Femur (tissue), 1 donor: ENCODE measurements around the gene SMOC2.
"Not testable (repeated sequence)": the region's sequence is repeated elsewhere in the genome, so short reads cannot be mapped to it uniquely, and the experiment has no call there.

ENCODE experiments used
- DNase-seq: peaks from one replicate; pipeline ENCODE4 v3.0.0-alpha.2; 2017

Gene SMOC2

GRCh38 chr6:168545428-168545827, 104.4 kb downstream of the SMOC2 start:
- DNase-seq, result no peak

GRCh38 chr6:168546151-168546550, 105.2 kb downstream of the SMOC2 start:
- DNase-seq, result no peak

GRCh38 chr6:168546730-168547129, 105.7 kb downstream of the SMOC2 start:
- DNase-seq, result no peak

GRCh38 chr6:168550326-168550725, 109.3 kb downstream of the SMOC2 start:
- DNase-seq, result no peak

- no peak for DNase-seq
Measured at GRCh38 chr6:168554472-168554871, 113.5 kb downstream of the SMOC2 start.

GRCh38 chr6:168554898-168555617, 114.1 kb downstream of the SMOC2 start:
- DNase-seq, result no peak

- DNase-seq, result no peak
Measured at GRCh38 chr6:168555618-168556273, 114.8 kb downstream of the SMOC2 start.

GRCh38 chr6:168557512-168557911, 116.5 kb downstream of the SMOC2 start:
- DNase-seq, result no peak

GRCh38 chr6:168558686-168559085, 117.7 kb downstream of the SMOC2 start:
- no peak for DNase-seq

- no peak for DNase-seq
Measured at GRCh38 chr6:168559574-168560098, 118.7 kb downstream of the SMOC2 start.

- no peak for DNase-seq
Measured at GRCh38 chr6:168560126-168560525, 119.1 kb downstream of the SMOC2 start.

GRCh38 chr6:168562576-168563151, 121.7 kb downstream of the SMOC2 start:
- no peak for DNase-seq

- no peak for DNase-seq
Measured at GRCh38 chr6:168563656-168564055, 122.7 kb downstream of the SMOC2 start.

GRCh38 chr6:168565112-168565511, 124.1 kb downstream of the SMOC2 start:
- no peak for DNase-seq

- DNase-seq, result no peak
Measured at GRCh38 chr6:168570211-168570610, 129.2 kb downstream of the SMOC2 start.

- DNase-seq, result no peak
Measured at GRCh38 chr6:168571268-168571667, 130.3 kb downstream of the SMOC2 start.

GRCh38 chr6:168573276-168573835, 132.4 kb downstream of the SMOC2 start:
- DNase-seq, result not testable (repeated sequence)

GRCh38 chr6:168574075-168574698, 133.2 kb downstream of the SMOC2 start:
- no peak for DNase-seq

- DNase-seq, result peak; percentile 50
Measured at GRCh38 chr6:168574699-168575195, 133.8 kb downstream of the SMOC2 start.

- no peak for DNase-seq
Measured at GRCh38 chr6:168575346-168576098, 134.5 kb downstream of the SMOC2 start.

- DNase-seq, result no peak
Measured at GRCh38 chr6:168576388-168576787, 135.4 kb downstream of the SMOC2 start.

- no peak for DNase-seq
Measured at GRCh38 chr6:168577496-168577895, 136.5 kb downstream of the SMOC2 start.
